Peyer's patch (tissue), 4 donors: ENCODE results near the gene ADORA3.

ENCODE experiments used
- CTCF ChIP-seq, 6 experiments: fragments of 450-650 bp in 4 of 6; fragments of 200-600 bp in 2 of 6; sonication (generic) in 1 of 6; IDR thresholded peaks; one replicate each; pipeline ENCODE4 v1.5.1; 2017 to 2019; ENCODE audit warnings: antibody characterized with exemption in 6 of 6, mild to moderate bottlenecking in 3 of 6, moderate library complexity in 1 of 6
- POLR2A ChIP-seq, 2 donors: fragments of 450-650 bp; IDR thresholded peaks; one replicate each; pipeline ENCODE4 v1.5.1; 2017; ENCODE audit warnings: antibody characterized with exemption in 2 of 2, mild to moderate bottlenecking in 2 of 2, moderate library complexity in 2 of 2

- TF ChIP-seq CTCF (IDR thresholded peaks at IDR 0.05) (no peak), POLR2A (IDR thresholded peaks at IDR 0.05) (no peak)
Measured at GRCh38 chr1:111512931-111513330, 9.5 kb upstream of the ADORA3 start.
